SK-N-SH (cell line): ENCODE measurements around the gene TAF5. TPM values are rescaled to one million over a fixed set of nuclear protein-coding genes. Genes with fewer than 3 reads are reported as not detected.

Experiments used
- CTCF ChIA-PET: fragments of 300-600, 350-600 bp; formaldehyde crosslinking; extraction: SDS; loops from one replicate; lab custom pipeline; 2021; lab: Yijun Ruan, JAX
- POLR2A ChIA-PET: fragments of 350-600 bp; sonication (Branson Sonifier 250); formaldehyde crosslinking; extraction: SDS; loops from one replicate; lab custom pipeline; 2020; ENCODE audit warnings: antibody characterized with exemption, inconsistent platforms; lab: Yijun Ruan, JAX
- DNase-seq: peaks from one replicate; pipeline ENCODE4 v3.0.0; 2012
- H2AFZ ChIP-seq: fragments of 200-600 bp; sonication (generic); 2 replicates; pipeline ENCODE4 v1.8.1; 2016; ENCODE audit warnings: antibody characterized with exemption, mild to moderate bottlenecking, low read depth
- H3F3A ChIP-seq: fragments of 200-600 bp; sonication (generic); replicated peaks from 2 replicates; pipeline ENCODE3; 2016; ENCODE audit warnings: antibody characterized with exemption, mild to moderate bottlenecking; ENCODE audit not compliant: insufficient read depth
- H3K27ac ChIP-seq, 2 experiments: fragments of 200-500 bp in 1 of 2; fragments of 200-600 bp in 1 of 2; sonication (Bioruptor generic) in 1 of 2; sonication (generic), shearing (Covaris generic) in 1 of 2; 2 replicates each; pipeline versions ENCODE4 v1.5.1 to v1.6.1; 2014 to 2016; ENCODE audit warnings: low read depth in 2 of 2, inconsistent platforms in 1 of 2, low read length in 1 of 2, mild to moderate bottlenecking in 1 of 2, mixed read lengths in 1 of 2
- H3K27me3 ChIP-seq: fragments of 200-600 bp; sonication (generic), shearing (Covaris generic); 2 replicates; pipeline ENCODE4 v1.6.1; 2016; ENCODE audit warnings: mixed run types; ENCODE audit not compliant: insufficient read depth
- H3K36me3 ChIP-seq, 2 experiments: fragments of 200-500 bp in 1 of 2; fragments of 200-600 bp in 1 of 2; sonication (Bioruptor generic) in 1 of 2; sonication (generic) in 1 of 2; replicated peaks in 1 of 2; 2 replicates each; pipeline versions ENCODE3 to v1.5.1; 2014 to 2016; ENCODE audit warnings: low read length in 1 of 2, mild to moderate bottlenecking in 1 of 2; ENCODE audit not compliant: insufficient read depth in 2 of 2, control insufficient read depth in 1 of 2
- H3K4me1 ChIP-seq, 2 experiments: fragments of 200-500 bp in 1 of 2; fragments of 200-600 bp in 1 of 2; sonication (Bioruptor generic) in 1 of 2; sonication (generic), shearing (Covaris generic) in 1 of 2; 2 replicates each; pipeline versions ENCODE4 v1.5.1 to v1.6.1; 2014 to 2016; ENCODE audit warnings: low read depth in 1 of 2, low read length in 1 of 2, mixed run types in 1 of 2; ENCODE audit not compliant: insufficient read depth in 2 of 2, control insufficient read depth in 1 of 2
- H3K4me2 ChIP-seq: fragments of 200-600 bp; sonication (generic), shearing (Covaris generic); 2 replicates; pipeline ENCODE4 v1.6.1; 2017; ENCODE audit warnings: mixed run types
- H3K4me3 ChIP-seq, 2 experiments: fragments of 200-500 bp in 1 of 2; fragments of 200-600 bp in 1 of 2; sonication (Bioruptor generic) in 1 of 2; sonication (generic), shearing (Covaris generic) in 1 of 2; 2 replicates each; pipeline versions ENCODE4 v1.5.1 to v1.8.1; 2014 to 2016; ENCODE audit warnings: low read depth in 2 of 2, inconsistent platforms in 1 of 2, low read length in 1 of 2, mild to moderate bottlenecking in 1 of 2, mixed read lengths in 1 of 2, moderate library complexity in 1 of 2
- H3K79me2 ChIP-seq: fragments of 200-600 bp; sonication (generic); 2 replicates; pipeline ENCODE4 v1.8.1; 2017; ENCODE audit warnings: mild to moderate bottlenecking; ENCODE audit not compliant: insufficient read depth
- H3K9ac ChIP-seq: fragments of 200-600 bp; sonication (generic); 2 replicates; pipeline ENCODE4 v1.6.1; 2017; ENCODE audit warnings: mixed run types
- H3K9me2 ChIP-seq: fragments of 200-600 bp; sonication (generic); 2 replicates; pipeline ENCODE4 v1.6.1; 2017; ENCODE audit warnings: mixed run types
- H3K9me3 ChIP-seq: fragments of 200-600 bp; sonication (generic); 2 replicates; pipeline ENCODE4 v1.6.1; 2017; ENCODE audit warnings: mixed run types, mild to moderate bottlenecking, moderate library complexity
- H4K20me1 ChIP-seq: fragments of 200-600 bp; sonication (generic); 2 replicates; pipeline ENCODE4 v1.6.1; 2017; ENCODE audit warnings: mild to moderate bottlenecking, mixed run types; ENCODE audit not compliant: insufficient read depth
- CHD2 ChIP-seq: fragments of 150-350 bp; IDR thresholded peaks from 2 replicates; pipeline ENCODE4 v1.6.1; 2018; ENCODE audit warnings: low read length; ENCODE audit not compliant: partially characterized antibody
- FOXM1 ChIP-seq: IDR thresholded peaks from 2 replicates; pipeline ENCODE4 v1.4.0; 2012; ENCODE audit warnings: low read depth, mild to moderate bottlenecking
- GABPA ChIP-seq: IDR thresholded peaks from 2 replicates; pipeline ENCODE4 v1.4.0; 2012; ENCODE audit warnings: low read depth, mild to moderate bottlenecking
- MXI1 ChIP-seq: IDR thresholded peaks from 2 replicates; pipeline ENCODE4 v1.6.1; 2012; ENCODE audit warnings: mild to moderate bottlenecking, low read depth, low read length, improper control_type of control experiment
- NFIC ChIP-seq: IDR thresholded peaks from 2 replicates; pipeline ENCODE4 v1.4.0; 2012; ENCODE audit warnings: borderline replicate concordance
- NRF1 ChIP-seq: IDR thresholded peaks from 2 replicates; pipeline ENCODE4 v1.6.1; 2012; ENCODE audit warnings: low read depth, mild to moderate bottlenecking, low read length
- POLR2AphosphoS5 ChIP-seq: IDR thresholded peaks from 2 replicates; pipeline ENCODE4 v1.6.1; 2012; ENCODE audit warnings: low read depth, low read length
- SMC3 ChIP-seq: IDR thresholded peaks from 2 replicates; pipeline ENCODE4 v1.6.1; 2012; ENCODE audit warnings: low read depth, low read length, improper control_type of control experiment
- TEAD4 ChIP-seq: IDR thresholded peaks from 2 replicates; pipeline ENCODE4 v1.4.0; 2012; ENCODE audit warnings: mild to moderate bottlenecking, borderline replicate concordance; ENCODE audit not compliant: insufficient read depth
- WGBS: methylation state at CpG from one replicate; pipeline ENCODE4 v1.1.6; 2017; ENCODE audit warnings: low lambda C conversion rate; 5-methylcytosine and 5-hydroxymethylcytosine counted together
- polyA plus RNA-seq, 3 experiments: library from polyadenylated mRNA; depleted of rRNA; stranded (reverse); fragments of >200 nt; gene quantifications; 2 replicates each; pipeline ENCODE4 v1.2.3, GENCODE V29; 2012
- TF ChIP-seq, protein P1 (sequence below): fragments of 200-600 bp; sonication (generic); IDR thresholded peaks from 2 replicates; pipeline ENCODE4 v1.6.1; 2017; ENCODE audit warnings: antibody characterized with exemption, mild to moderate bottlenecking, moderate library complexity
- TF ChIP-seq, protein P2 (sequence below): IDR thresholded peaks from 2 replicates; pipeline ENCODE4 v1.6.1; 2012; ENCODE audit warnings: mild to moderate bottlenecking, low read depth, low read length, moderate library complexity
- TF ChIP-seq, protein P3 (sequence below): IDR thresholded peaks from 2 replicates; pipeline ENCODE4; 2012
- TF ChIP-seq, protein P4 (sequence below): IDR thresholded peaks from 2 replicates; pipeline ENCODE4 v1.4.0; 2012; ENCODE audit warnings: low read depth, borderline replicate concordance
- TF ChIP-seq, protein P5 (sequence below): IDR thresholded peaks from 2 replicates; pipeline ENCODE4 v1.4.0; 2012; ENCODE audit warnings: low read depth, borderline replicate concordance
- TF ChIP-seq, protein P6 (sequence below): fragments of 150-350 bp; IDR thresholded peaks from 2 replicates; pipeline ENCODE4 v1.6.1; 2016; ENCODE audit warnings: mild to moderate bottlenecking, low read depth, low read length

TAF5 gene
- polyA plus RNA-seq, 1 of the 3 experiments (the other 2 are of a cell fraction): 1.3 TPM

DNA sequence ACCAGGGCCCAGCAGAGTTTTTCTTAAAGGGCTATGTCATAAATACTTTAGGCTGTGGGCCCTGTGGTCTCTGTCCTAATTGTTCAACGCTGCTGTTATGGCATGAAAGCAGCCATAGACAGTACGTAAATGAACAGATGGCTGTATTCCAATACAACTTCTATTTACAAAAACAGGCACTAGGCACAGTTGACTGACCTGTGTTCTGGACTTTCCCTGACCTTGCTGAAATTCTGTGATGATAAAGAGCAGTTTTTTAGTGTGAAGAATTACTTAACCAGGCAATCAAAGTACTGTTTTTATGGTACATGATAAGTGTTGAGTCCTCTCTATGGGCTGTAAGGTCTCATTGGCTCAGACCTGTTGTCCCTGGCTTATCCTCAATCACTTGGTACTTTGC is 45.8 kb downstream of the TAF5 start:
- ChIA-PET POLR2A (no interaction called here), CTCF (interaction anchor here (0.6 to 7.1 kb wide), 4 partner anchors 8 to 151 kb away, joined by 3 to 83 read pairs (median 10); no protein-coding TSS in a partner anchor)
- no peak for DNase-seq
- no peaks in the 10 kb centered on the region for H3K9me3 ChIP-seq
- no peaks in the 10 kb centered on the region for H3K27me3 ChIP-seq
- H3K9me2 ChIP-seq: no peaks in the 10 kb centered on the region
- H4K20me1 ChIP-seq: 0 out of 2 replicates have a peak, but pooled peaks cover 4% of the 10 kb centered on the region
- peaks cover 77 to 81% of the 10 kb centered on the region in 2 experiments for H3K36me3 ChIP-seq
- no peak overlapping the region for H3K27ac ChIP-seq
- H3K4me1 ChIP-seq: no peaks in the 10 kb centered on the region
- H3K79me2 ChIP-seq: no peaks in the 10 kb centered on the region
- no peak for TF ChIP-seq TEAD4
- no peak for TF ChIP-seq NRF1
- TF ChIP-seq, protein P1, sequence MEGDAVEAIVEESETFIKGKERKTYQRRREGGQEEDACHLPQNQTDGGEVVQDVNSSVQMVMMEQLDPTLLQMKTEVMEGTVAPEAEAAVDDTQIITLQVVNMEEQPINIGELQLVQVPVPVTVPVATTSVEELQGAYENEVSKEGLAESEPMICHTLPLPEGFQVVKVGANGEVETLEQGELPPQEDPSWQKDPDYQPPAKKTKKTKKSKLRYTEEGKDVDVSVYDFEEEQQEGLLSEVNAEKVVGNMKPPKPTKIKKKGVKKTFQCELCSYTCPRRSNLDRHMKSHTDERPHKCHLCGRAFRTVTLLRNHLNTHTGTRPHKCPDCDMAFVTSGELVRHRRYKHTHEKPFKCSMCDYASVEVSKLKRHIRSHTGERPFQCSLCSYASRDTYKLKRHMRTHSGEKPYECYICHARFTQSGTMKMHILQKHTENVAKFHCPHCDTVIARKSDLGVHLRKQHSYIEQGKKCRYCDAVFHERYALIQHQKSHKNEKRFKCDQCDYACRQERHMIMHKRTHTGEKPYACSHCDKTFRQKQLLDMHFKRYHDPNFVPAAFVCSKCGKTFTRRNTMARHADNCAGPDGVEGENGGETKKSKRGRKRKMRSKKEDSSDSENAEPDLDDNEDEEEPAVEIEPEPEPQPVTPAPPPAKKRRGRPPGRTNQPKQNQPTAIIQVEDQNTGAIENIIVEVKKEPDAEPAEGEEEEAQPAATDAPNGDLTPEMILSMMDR: no peak
- no peak for TF ChIP-seq NFIC
- no peak for TF ChIP-seq GABPA
- TF ChIP-seq, protein P2, sequence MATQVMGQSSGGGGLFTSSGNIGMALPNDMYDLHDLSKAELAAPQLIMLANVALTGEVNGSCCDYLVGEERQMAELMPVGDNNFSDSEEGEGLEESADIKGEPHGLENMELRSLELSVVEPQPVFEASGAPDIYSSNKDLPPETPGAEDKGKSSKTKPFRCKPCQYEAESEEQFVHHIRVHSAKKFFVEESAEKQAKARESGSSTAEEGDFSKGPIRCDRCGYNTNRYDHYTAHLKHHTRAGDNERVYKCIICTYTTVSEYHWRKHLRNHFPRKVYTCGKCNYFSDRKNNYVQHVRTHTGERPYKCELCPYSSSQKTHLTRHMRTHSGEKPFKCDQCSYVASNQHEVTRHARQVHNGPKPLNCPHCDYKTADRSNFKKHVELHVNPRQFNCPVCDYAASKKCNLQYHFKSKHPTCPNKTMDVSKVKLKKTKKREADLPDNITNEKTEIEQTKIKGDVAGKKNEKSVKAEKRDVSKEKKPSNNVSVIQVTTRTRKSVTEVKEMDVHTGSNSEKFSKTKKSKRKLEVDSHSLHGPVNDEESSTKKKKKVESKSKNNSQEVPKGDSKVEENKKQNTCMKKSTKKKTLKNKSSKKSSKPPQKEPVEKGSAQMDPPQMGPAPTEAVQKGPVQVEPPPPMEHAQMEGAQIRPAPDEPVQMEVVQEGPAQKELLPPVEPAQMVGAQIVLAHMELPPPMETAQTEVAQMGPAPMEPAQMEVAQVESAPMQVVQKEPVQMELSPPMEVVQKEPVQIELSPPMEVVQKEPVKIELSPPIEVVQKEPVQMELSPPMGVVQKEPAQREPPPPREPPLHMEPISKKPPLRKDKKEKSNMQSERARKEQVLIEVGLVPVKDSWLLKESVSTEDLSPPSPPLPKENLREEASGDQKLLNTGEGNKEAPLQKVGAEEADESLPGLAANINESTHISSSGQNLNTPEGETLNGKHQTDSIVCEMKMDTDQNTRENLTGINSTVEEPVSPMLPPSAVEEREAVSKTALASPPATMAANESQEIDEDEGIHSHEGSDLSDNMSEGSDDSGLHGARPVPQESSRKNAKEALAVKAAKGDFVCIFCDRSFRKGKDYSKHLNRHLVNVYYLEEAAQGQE: no peak
- TF ChIP-seq, protein P3, sequence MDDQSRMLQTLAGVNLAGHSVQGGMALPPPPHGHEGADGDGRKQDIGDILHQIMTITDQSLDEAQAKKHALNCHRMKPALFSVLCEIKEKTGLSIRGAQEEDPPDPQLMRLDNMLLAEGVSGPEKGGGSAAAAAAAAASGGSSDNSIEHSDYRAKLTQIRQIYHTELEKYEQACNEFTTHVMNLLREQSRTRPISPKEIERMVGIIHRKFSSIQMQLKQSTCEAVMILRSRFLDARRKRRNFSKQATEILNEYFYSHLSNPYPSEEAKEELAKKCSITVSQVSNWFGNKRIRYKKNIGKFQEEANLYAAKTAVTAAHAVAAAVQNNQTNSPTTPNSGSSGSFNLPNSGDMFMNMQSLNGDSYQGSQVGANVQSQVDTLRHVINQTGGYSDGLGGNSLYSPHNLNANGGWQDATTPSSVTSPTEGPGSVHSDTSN: no peak
- TF ChIP-seq, protein P4, sequence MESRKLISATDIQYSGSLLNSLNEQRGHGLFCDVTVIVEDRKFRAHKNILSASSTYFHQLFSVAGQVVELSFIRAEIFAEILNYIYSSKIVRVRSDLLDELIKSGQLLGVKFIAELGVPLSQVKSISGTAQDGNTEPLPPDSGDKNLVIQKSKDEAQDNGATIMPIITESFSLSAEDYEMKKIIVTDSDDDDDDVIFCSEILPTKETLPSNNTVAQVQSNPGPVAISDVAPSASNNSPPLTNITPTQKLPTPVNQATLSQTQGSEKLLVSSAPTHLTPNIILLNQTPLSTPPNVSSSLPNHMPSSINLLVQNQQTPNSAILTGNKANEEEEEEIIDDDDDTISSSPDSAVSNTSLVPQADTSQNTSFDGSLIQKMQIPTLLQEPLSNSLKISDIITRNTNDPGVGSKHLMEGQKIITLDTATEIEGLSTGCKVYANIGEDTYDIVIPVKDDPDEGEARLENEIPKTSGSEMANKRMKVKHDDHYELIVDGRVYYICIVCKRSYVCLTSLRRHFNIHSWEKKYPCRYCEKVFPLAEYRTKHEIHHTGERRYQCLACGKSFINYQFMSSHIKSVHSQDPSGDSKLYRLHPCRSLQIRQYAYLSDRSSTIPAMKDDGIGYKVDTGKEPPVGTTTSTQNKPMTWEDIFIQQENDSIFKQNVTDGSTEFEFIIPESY: no peak
- no peak for TF ChIP-seq MXI1
- no peak for TF ChIP-seq CHD2
- no peak for TF ChIP-seq POLR2AphosphoS5
- TF ChIP-seq, protein P5, sequence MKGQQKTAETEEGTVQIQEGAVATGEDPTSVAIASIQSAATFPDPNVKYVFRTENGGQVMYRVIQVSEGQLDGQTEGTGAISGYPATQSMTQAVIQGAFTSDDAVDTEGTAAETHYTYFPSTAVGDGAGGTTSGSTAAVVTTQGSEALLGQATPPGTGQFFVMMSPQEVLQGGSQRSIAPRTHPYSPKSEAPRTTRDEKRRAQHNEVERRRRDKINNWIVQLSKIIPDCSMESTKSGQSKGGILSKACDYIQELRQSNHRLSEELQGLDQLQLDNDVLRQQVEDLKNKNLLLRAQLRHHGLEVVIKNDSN: no peak
- TF ChIP-seq SMC3: no peak
- TF ChIP-seq FOXM1: no peak
- TF ChIP-seq, protein P6, sequence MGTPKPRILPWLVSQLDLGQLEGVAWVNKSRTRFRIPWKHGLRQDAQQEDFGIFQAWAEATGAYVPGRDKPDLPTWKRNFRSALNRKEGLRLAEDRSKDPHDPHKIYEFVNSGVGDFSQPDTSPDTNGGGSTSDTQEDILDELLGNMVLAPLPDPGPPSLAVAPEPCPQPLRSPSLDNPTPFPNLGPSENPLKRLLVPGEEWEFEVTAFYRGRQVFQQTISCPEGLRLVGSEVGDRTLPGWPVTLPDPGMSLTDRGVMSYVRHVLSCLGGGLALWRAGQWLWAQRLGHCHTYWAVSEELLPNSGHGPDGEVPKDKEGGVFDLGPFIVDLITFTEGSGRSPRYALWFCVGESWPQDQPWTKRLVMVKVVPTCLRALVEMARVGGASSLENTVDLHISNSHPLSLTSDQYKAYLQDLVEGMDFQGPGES: no peak
- no peak overlapping the region for H3K4me2 ChIP-seq
- no peak overlapping the region for H3K4me3 ChIP-seq
- WGBS: 92% methylated on average over 2 of the region's 2 CpGs
- H2AFZ ChIP-seq: no peak overlapping the region
- H3F3A ChIP-seq: peaks cover 3% of the 10 kb centered on the region
- no peak overlapping the region for H3K9ac ChIP-seq
